ENCODE measurements around the gene KLHL10.

DNA sequence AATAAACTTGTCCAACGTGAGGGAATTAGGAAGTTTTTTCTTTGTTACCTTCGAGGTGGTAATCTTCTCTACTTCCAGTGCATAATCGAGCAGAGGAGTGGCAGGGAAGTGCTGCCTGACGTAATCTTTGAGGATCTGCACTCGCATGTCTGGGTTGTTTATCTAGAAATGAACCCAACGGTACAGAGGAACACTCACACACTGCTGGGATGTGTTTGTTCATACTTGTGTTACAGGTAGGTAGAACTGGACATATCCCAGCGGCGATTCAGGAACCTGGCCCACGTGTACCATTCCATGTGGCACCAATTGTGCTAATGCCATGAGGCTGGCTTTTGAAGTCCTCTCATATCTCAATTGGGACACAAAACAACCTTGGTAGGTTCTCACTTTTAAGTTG, 31.8 kb downstream of the KLHL10 start:
- TF ChIP-seq POLR2A (IDR thresholded peaks at IDR 0.05) = no peak
- TF ChIP-seq, protein P1, sequence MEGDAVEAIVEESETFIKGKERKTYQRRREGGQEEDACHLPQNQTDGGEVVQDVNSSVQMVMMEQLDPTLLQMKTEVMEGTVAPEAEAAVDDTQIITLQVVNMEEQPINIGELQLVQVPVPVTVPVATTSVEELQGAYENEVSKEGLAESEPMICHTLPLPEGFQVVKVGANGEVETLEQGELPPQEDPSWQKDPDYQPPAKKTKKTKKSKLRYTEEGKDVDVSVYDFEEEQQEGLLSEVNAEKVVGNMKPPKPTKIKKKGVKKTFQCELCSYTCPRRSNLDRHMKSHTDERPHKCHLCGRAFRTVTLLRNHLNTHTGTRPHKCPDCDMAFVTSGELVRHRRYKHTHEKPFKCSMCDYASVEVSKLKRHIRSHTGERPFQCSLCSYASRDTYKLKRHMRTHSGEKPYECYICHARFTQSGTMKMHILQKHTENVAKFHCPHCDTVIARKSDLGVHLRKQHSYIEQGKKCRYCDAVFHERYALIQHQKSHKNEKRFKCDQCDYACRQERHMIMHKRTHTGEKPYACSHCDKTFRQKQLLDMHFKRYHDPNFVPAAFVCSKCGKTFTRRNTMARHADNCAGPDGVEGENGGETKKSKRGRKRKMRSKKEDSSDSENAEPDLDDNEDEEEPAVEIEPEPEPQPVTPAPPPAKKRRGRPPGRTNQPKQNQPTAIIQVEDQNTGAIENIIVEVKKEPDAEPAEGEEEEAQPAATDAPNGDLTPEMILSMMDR (IDR thresholded peaks at IDR 0.05) = no peak

All from uterus (tissue), 2 donors.